ENCODE data around the gene TPRG1.

Gene TPRG1

GRCh38 chr3:189286916-189287315 lies 115.1 kb downstream of the TPRG1 start:
- no peak overlapping the region for H3K4me3 ChIP-seq (ENCODE audit: severe bottlenecking)
- no peak for ATAC-seq (ENCODE audit: low read depth)
- H3K27me3 ChIP-seq (ENCODE audit: insufficient read depth, poor library complexity, severe bottlenecking), result no peaks in the 10 kb centered on the region
- DNase-seq (ENCODE audit: low spot score), result no peak
- H3K27ac ChIP-seq (ENCODE audit: poor library complexity, severe bottlenecking), result no peak overlapping the region
- no peaks in the 10 kb centered on the region for H3K9me3 ChIP-seq (ENCODE audit: severe bottlenecking)
- no peaks in the 10 kb centered on the region for H3K36me3 ChIP-seq (ENCODE audit: low read depth)
- peaks cover 13% of the 10 kb centered on the region for H3K4me1 ChIP-seq (ENCODE audit: insufficient read depth, poor library complexity, severe bottlenecking)
- TF ChIP-seq CTCF (IDR thresholded peaks at IDR 0.05; ENCODE audit: poor library complexity, severe bottlenecking), result no peak

- Histone ChIP-seq H3K27me3 (ENCODE audit: insufficient read depth, poor library complexity, severe bottlenecking) (no peaks in the 10 kb centered on the region), H3K4me3 (ENCODE audit: severe bottlenecking) (no peak overlapping the region), H3K27ac (ENCODE audit: poor library complexity, severe bottlenecking) (no peak overlapping the region), H3K36me3 (ENCODE audit: low read depth) (no peaks in the 10 kb centered on the region), H3K4me1 (ENCODE audit: insufficient read depth, poor library complexity, severe bottlenecking) (peaks cover 9% of the 10 kb centered on the region), H3K9me3 (ENCODE audit: severe bottlenecking) (no peaks in the 10 kb centered on the region)
- TF ChIP-seq CTCF (IDR thresholded peaks at IDR 0.05; ENCODE audit: poor library complexity, severe bottlenecking), result no peak
- DNase-seq (ENCODE audit: low spot score) (no peak), ATAC-seq (ENCODE audit: low read depth) (no peak)
Observed at GRCh38 chr3:189288348-189289235, 116.8 kb downstream of the TPRG1 start.

GRCh38 chr3:189289251-189289650 lies 117.5 kb downstream of the TPRG1 start:
- DNase-seq (ENCODE audit: low spot score), result no peak
- no peak for TF ChIP-seq CTCF (IDR thresholded peaks at IDR 0.05; ENCODE audit: poor library complexity, severe bottlenecking)
- H3K27ac ChIP-seq (ENCODE audit: poor library complexity, severe bottlenecking), result no peak overlapping the region
- no peak for ATAC-seq (ENCODE audit: low read depth)
- no peaks in the 10 kb centered on the region for H3K27me3 ChIP-seq (ENCODE audit: insufficient read depth, poor library complexity, severe bottlenecking)
- peaks cover 9% of the 10 kb centered on the region for H3K4me1 ChIP-seq (ENCODE audit: insufficient read depth, poor library complexity, severe bottlenecking)
- H3K9me3 ChIP-seq (ENCODE audit: severe bottlenecking), result no peaks in the 10 kb centered on the region
- no peak overlapping the region for H3K4me3 ChIP-seq (ENCODE audit: severe bottlenecking)
- no peaks in the 10 kb centered on the region for H3K36me3 ChIP-seq (ENCODE audit: low read depth)

GRCh38 chr3:189292667-189293484 lies 121.1 kb downstream of the TPRG1 start:
- DNase-seq (ENCODE audit: low spot score), result no peak
- ATAC-seq (ENCODE audit: low read depth), result peak; percentile 47
- H3K27ac ChIP-seq (ENCODE audit: poor library complexity, severe bottlenecking), result peak overlapping the region; percentile 30

More at GRCh38 chr3:189292667-189293484, 121.1 kb downstream of the TPRG1 start:
- H3K4me1 ChIP-seq (ENCODE audit: insufficient read depth, poor library complexity, severe bottlenecking), result peaks cover 26% of the 10 kb centered on the region
- no peaks in the 10 kb centered on the region for H3K27me3 ChIP-seq (ENCODE audit: insufficient read depth, poor library complexity, severe bottlenecking)
- no peaks in the 10 kb centered on the region for H3K9me3 ChIP-seq (ENCODE audit: severe bottlenecking)
- H3K36me3 ChIP-seq (ENCODE audit: low read depth), result no peaks in the 10 kb centered on the region
- TF ChIP-seq CTCF (IDR thresholded peaks at IDR 0.05; ENCODE audit: poor library complexity, severe bottlenecking), result no peak
- no peak overlapping the region for H3K4me3 ChIP-seq (ENCODE audit: severe bottlenecking)

Data from RWPE2 (cell line).